ENCODE measurements around the gene POU2F3. TPM values are rescaled to one million over a fixed set of nuclear protein-coding genes. Genes with fewer than 3 reads are reported as not detected.

The POU2F3 gene
- total and polyA plus RNA-seq, 2 of the 4 experiments (the other 2 are of a cell fraction) = under 0.01 to 0.09 TPM

DNA sequence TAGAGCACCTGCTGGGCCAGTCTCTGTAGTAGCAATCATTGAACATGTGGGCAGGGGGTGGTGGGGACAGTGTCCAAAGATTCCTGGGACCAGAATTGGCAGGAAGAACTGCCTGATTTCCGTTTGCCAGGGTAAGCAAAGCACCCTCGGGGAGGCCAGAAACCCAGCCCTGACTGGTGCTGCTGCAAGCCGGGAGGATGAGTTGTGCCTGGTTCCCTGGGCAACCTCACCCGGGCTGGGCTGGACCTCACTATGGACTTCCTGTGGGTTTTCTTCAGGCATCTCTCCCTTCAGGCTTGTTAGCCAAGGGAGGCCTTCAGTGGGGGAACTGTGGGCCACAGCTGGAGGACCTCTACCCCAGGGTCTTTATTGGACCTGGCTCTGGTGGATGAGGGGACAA, 8.0 kb upstream of the POU2F3 start:
- dilution Hi-C loops (cut with HindIII; ENCODE audit: low sequenced_read_pairs, unreplicated experiment) (no loop called here), intact Hi-C loops (cut with micrococcal nuclease) (no loop called here), in situ Hi-C loops (cut with MboI; ENCODE audit: low sequenced_read_pairs) (loop anchor here (5.0 kb wide), 1 partner anchor 65 kb away; no protein-coding TSS in a partner anchor)
- Histone ChIP-seq H3K36me3 (ENCODE audit: control insufficient read depth, insufficient read depth, low read length) (peaks cover 5% of the 10 kb centered on the region; the same call in 1 of the 2 replicates), H3K4me1 (ENCODE audit: control insufficient read depth, insufficient read depth, low read length) (no peaks in the 10 kb centered on the region), H3K4ac (ENCODE audit: low read depth, low read length) (no peak overlapping the region), H3K14ac (replicated peaks; ENCODE audit: low read depth, low read length) (no peak overlapping the region), H3K9me1 (ENCODE audit: insufficient read depth, low read length) (no peaks in the 10 kb centered on the region), H2BK5ac (ENCODE audit: low read depth, low read length, poor library complexity, severe bottlenecking) (no peak overlapping the region), H2BK120ac (ENCODE audit: low read depth, low read length) (no peak overlapping the region), H2AK5ac (ENCODE audit: low read depth, low read length) (no peak overlapping the region), H4K8ac (ENCODE audit: low read depth in 2 of 2, low read length in 2 of 2) (no peak overlapping the region), H4K20me1 (ENCODE audit: insufficient read depth, low read length) (no peaks in the 10 kb centered on the region), H4K91ac (ENCODE audit: insufficient read depth, low read depth, low read length) (no peak overlapping the region), H3K23ac (ENCODE audit: low read depth, low read length) (no peak overlapping the region), H3K27ac (ENCODE audit: insufficient read depth, low read length) (no peak overlapping the region), H3K9ac (ENCODE audit: low read depth, low read length) (no peak overlapping the region), H3K56ac (ENCODE audit: extremely low read depth, insufficient read depth, low read length) (no peak overlapping the region), H3K4me2 (ENCODE audit: low read depth, low read length) (no peak overlapping the region), H3K18ac (ENCODE audit: low read depth, low read length) (no peak overlapping the region), H2AK9ac (replicated peaks; ENCODE audit: low read depth, low read length, poor library complexity) (no peak overlapping the region), H3K27me3 (ENCODE audit: control insufficient read depth, insufficient read depth, low read length) (peaks cover 23% of the 10 kb centered on the region), H2AFZ (replicated peaks; ENCODE audit: low read length, poor library complexity) (no peak overlapping the region), H3K79me1 (ENCODE audit: low read depth in 1 of 2, low read length in 2 of 2) (no peaks in the 10 kb centered on the region), H3K9me3 (ENCODE audit: control insufficient read depth, insufficient read depth, low read length) (no peaks in the 10 kb centered on the region), H3K4me3 (ENCODE audit: insufficient read depth, low read depth, low read length) (no peak overlapping the region), H2BK20ac (ENCODE audit: low read depth, low read length) (no peak overlapping the region), H4K5ac (ENCODE audit: low read depth, low read length) (no peak overlapping the region), H2BK15ac (ENCODE audit: low read depth, low read length) (no peak overlapping the region)
- CTCF ChIA-PET = interaction anchor here (1.6 kb wide), 1 partner anchor 71 kb away, joined by 4 read pairs; no protein-coding TSS in a partner anchor
- BruUV-seq (replicated peaks) = no TSS peak
- 46% methylated on average over 2 of the region's 4 CpGs; no CpG with 5 or more reads in 1 of the 2 experiments for WGBS, 2 experiments (ENCODE audit: extremely low coverage in 2 of 2, insufficient read length in 1 of 2)
- no peak for TF ChIP-seq SMC3 (IDR thresholded peaks at IDR 0.05; ENCODE audit: low read depth, low read length)
- TF ChIP-seq, protein P1, sequence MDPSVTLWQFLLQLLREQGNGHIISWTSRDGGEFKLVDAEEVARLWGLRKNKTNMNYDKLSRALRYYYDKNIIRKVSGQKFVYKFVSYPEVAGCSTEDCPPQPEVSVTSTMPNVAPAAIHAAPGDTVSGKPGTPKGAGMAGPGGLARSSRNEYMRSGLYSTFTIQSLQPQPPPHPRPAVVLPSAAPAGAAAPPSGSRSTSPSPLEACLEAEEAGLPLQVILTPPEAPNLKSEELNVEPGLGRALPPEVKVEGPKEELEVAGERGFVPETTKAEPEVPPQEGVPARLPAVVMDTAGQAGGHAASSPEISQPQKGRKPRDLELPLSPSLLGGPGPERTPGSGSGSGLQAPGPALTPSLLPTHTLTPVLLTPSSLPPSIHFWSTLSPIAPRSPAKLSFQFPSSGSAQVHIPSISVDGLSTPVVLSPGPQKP (IDR thresholded peaks at IDR 0.05; ENCODE audit: borderline replicate concordance, low read depth, low read length) = no peak
- no peak for TF ChIP-seq CEBPB (IDR thresholded peaks at IDR 0.05; ENCODE audit: low read depth, low read length)
- TF ChIP-seq MXI1 (IDR thresholded peaks at IDR 0.05; ENCODE audit: borderline replicate concordance, low read depth, low read length) = no peak
- no peak for TF ChIP-seq FOS (IDR thresholded peaks at IDR 0.05; ENCODE audit: low read depth, low read length)
- no peak for TF ChIP-seq CHD1 (IDR thresholded peaks at IDR 0.05; ENCODE audit: low read depth, low read length)
- no peak for TF ChIP-seq MAFK (IDR thresholded peaks at IDR 0.05; ENCODE audit: low read depth, low read length)
- no peak for TF ChIP-seq NFE2L2 (IDR thresholded peaks at IDR 0.05; ENCODE audit: low read depth, low read length)
- TF ChIP-seq RAD21 (IDR thresholded peaks at IDR 0.05; ENCODE audit: low read length) = no peak
- TF ChIP-seq BHLHE40 (IDR thresholded peaks at IDR 0.05; ENCODE audit: low read depth, low read length) = no peak
- TF ChIP-seq, protein P2, sequence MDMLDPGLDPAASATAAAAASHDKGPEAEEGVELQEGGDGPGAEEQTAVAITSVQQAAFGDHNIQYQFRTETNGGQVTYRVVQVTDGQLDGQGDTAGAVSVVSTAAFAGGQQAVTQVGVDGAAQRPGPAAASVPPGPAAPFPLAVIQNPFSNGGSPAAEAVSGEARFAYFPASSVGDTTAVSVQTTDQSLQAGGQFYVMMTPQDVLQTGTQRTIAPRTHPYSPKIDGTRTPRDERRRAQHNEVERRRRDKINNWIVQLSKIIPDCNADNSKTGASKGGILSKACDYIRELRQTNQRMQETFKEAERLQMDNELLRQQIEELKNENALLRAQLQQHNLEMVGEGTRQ (IDR thresholded peaks at IDR 0.05; ENCODE audit: low read depth, low read length) = no peak
- no peak for TF ChIP-seq RFX5 (IDR thresholded peaks at IDR 0.05; ENCODE audit: low read depth, low read length)
- TF ChIP-seq MAZ (IDR thresholded peaks at IDR 0.05; ENCODE audit: borderline replicate concordance, low read depth, low read length) = no peak
- no peak for TF ChIP-seq POLR2A (IDR thresholded peaks at IDR 0.05; ENCODE audit: low read depth, low read length)
- TF ChIP-seq RCOR1 (IDR thresholded peaks at IDR 0.05; ENCODE audit: insufficient replicate concordance, low read length) = no peak
- POLR2A ChIA-PET (ENCODE audit: unreplicated experiment) = no interaction called here
- no peak for ATAC-seq (ENCODE audit: low read depth)
- no peak for DNase-seq
